Ovary (tissue), 9 donors: ENCODE data around the gene SMPX. TPM values are rescaled to one million over a fixed set of nuclear protein-coding genes. Genes with fewer than 3 reads are reported as not detected.

ENCODE experiments used
- DNase-seq, 5 donors: peaks; one replicate each; pipeline ENCODE4 v3.0.0-alpha.2; 2019 to 2020
- H3K27ac ChIP-seq, 2 donors: fragments of 200-600 bp; one replicate each; pipeline versions ENCODE4 v1.5.1 to v1.8.0; 2019 to 2022
- H3K27me3 ChIP-seq: fragments of 200-600 bp; one replicate; pipeline ENCODE4 v1.8.0; 2022
- H3K36me3 ChIP-seq: fragments of 200-600 bp; sonication (generic); one replicate; pipeline ENCODE4 v1.5.1; 2019
- H3K4me1 ChIP-seq: one replicate; pipeline ENCODE4 v1.8.1; 2013; ENCODE audit warnings: mild to moderate bottlenecking, moderate library complexity; ENCODE audit not compliant: insufficient read depth
- H3K4me3 ChIP-seq: fragments of 200-600 bp; sonication (generic); one replicate; pipeline ENCODE4 v1.5.1; 2017
- H3K9me3 ChIP-seq, 2 donors: fragments of 200-600 bp in 1 of 2; sonication (generic) in 1 of 2; one replicate each; pipeline versions ENCODE4 v1.5.1 to v1.8.1; 2013 to 2019; ENCODE audit warnings: mild to moderate bottlenecking in 1 of 2, moderate library complexity in 1 of 2
- EP300 ChIP-seq: sonication (generic); formaldehyde crosslinking; IDR thresholded peaks from one replicate; pipeline ENCODE4 v1.6.1; 2017; ENCODE audit warnings: antibody characterized with exemption
- POLR2A ChIP-seq: fragments of 450-650 bp; IDR thresholded peaks from one replicate; pipeline ENCODE4 v1.6.1; 2017; ENCODE audit warnings: antibody characterized with exemption, mild to moderate bottlenecking, moderate library complexity
- WGBS, 3 donors: extraction: QIAGEN DNeasy Blood & Tissue Kit in 1 of 3; methylation state at CpG; one replicate each; pipeline versions ENCODE4 v1.1.5 to v1.1.7; 2013 to 2017; 5-methylcytosine and 5-hydroxymethylcytosine counted together
- intact Hi-C, 4 donors: fragments of 100-400 bp; cut with DNase I; formaldehyde crosslinking; loops; one replicate each; pipeline versions ENCODE4 v1.11.0 to v1.15.1; 2022 to 2023
- polyA plus RNA-seq, 2 donors: library from polyadenylated mRNA; stranded (reverse); fragments of 200-250 nt in 1 of 2; fragments of 350-450 nt in 1 of 2; fragmentation: Illumina TruSeq in 1 of 2; extraction: RNeasy Lipid Tissue Mini Kit (QIAGEN cat#74804) in 1 of 2; gene quantifications; one replicate each; pipeline ENCODE4 v1.2.3, GENCODE V29; 2013 to 2014
- total RNA-seq, 7 donors: library from RNA; depleted of rRNA in 2 of 7; stranded (reverse); fragments of >200 nt in 2 of 7; fragmentation: NEBNext Ultra II Directional in 3 of 7; extraction: Animal tissue kit (Norgen Biotek cat#: 25700) in 3 of 7; gene quantifications; one replicate each; pipeline versions ENCODE4 v1.1.0 to v1.2.4, GENCODE V29; 2016 to 2023
- TF ChIP-seq, protein P1 (sequence below), 3 donors: fragments of 450-650 bp in 2 of 3; fragments of 200-600 bp in 1 of 3; IDR thresholded peaks; one replicate each; pipeline versions ENCODE4 v1.5.1 to v1.8.0; 2016 to 2022; ENCODE audit warnings: antibody characterized with exemption in 3 of 3, mild to moderate bottlenecking in 1 of 3
- donor health status: DM: no; HTN: no; CAD: no; lungs with moderate emphysema.
- donor health status: DM: no; HTN: no; CAD: no.
- donor health status: Bipolar disorder and iron deficiency.
- donor health status: DM: yes; HTN: yes; CAD: no.
- donor health status: DM: no; HTN: no; CAD: no.
- donor health status: DM: yes; HTN: yes; CAD: no.

SMPX gene
- total and polyA plus RNA-seq, 9 donors: 0.43 to 1.4 (median 0.64) TPM; not detected in 1

DNA sequence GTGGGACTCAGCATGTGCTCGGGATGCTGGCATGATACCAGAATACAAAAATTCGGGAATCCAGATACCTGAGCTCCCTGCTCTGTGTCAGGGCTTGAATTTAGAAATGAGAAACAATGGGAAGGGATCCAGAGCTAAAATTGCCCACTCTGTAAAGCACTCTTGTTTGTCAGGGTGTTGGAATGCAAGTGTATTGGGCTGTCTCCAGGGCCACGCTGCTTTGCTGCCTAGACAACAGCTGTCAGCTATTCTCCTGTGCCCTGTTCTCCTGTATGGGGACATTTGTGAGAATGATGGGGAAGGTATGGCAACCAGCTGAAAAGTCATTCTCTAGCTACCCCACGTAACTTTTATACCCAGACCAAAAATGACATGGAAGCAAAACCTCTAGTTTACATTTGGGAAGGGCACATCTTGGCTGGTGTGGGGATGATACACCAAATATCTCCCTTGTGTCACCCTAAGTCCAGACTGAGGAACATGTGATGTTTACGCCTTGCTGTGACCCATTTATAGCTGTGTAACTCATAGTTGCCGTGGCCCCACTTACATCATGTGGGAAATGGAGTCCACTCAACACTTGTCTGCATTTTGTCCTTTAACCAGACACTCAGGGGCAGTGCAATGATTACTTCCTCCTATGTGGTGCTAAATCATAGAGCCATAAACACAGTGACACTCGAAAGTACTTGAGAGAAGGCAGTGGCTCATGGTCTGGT, 46.6 kb downstream of the SMPX start:
- no peak for DNase-seq

DNA sequence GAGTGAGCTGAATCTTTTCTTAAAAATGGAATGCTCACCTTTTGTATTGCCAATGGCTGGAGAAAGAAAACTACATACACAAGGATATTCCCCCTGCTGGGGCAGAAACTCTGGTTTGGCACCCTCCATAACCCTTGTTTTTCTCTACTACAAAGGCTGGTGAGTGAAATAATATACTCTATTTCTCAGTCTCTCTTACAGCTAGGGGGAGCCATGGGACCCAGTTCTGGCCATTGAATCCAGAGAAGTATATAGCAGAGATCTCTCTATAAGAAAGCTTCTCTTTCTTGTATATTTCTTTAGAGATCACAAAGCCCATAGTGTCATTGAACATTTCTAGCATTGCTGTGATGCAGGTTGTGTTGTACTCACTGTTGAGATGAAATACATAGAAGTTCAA, 49.8 kb downstream of the SMPX start:
- Histone ChIP-seq H3K27ac (no peak overlapping the region), H3K4me3 (no peak overlapping the region), H3K27me3 (no peaks in the 10 kb centered on the region), H3K36me3 (no peaks in the 10 kb centered on the region), H3K4me1 (no peaks in the 10 kb centered on the region), H3K9me3 (no peaks in the 10 kb centered on the region)
- DNase-seq: no peak
- TF ChIP-seq EP300: no peak
- TF ChIP-seq, protein P1, sequence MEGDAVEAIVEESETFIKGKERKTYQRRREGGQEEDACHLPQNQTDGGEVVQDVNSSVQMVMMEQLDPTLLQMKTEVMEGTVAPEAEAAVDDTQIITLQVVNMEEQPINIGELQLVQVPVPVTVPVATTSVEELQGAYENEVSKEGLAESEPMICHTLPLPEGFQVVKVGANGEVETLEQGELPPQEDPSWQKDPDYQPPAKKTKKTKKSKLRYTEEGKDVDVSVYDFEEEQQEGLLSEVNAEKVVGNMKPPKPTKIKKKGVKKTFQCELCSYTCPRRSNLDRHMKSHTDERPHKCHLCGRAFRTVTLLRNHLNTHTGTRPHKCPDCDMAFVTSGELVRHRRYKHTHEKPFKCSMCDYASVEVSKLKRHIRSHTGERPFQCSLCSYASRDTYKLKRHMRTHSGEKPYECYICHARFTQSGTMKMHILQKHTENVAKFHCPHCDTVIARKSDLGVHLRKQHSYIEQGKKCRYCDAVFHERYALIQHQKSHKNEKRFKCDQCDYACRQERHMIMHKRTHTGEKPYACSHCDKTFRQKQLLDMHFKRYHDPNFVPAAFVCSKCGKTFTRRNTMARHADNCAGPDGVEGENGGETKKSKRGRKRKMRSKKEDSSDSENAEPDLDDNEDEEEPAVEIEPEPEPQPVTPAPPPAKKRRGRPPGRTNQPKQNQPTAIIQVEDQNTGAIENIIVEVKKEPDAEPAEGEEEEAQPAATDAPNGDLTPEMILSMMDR (IDR thresholded peaks at IDR 0.05): no peak
- TF ChIP-seq POLR2A: no peak
- intact Hi-C loops: no loop called here

More for the DNA sequence above, 46.6 kb downstream of the SMPX start:
- 60 to 68% (median 65%) methylated on average over 7 of the region's 7 CpGs for WGBS, 3 donors
- Histone ChIP-seq H3K9me3 (no peaks in the 10 kb centered on the region), H3K27ac (no peak overlapping the region), H3K4me3 (no peak overlapping the region), H3K27me3 (no peaks in the 10 kb centered on the region), H3K4me1 (no peaks in the 10 kb centered on the region), H3K36me3 (no peaks in the 10 kb centered on the region)
- no peak for TF ChIP-seq EP300
- no peak for TF ChIP-seq POLR2A
- TF ChIP-seq, protein P1 (IDR thresholded peaks at IDR 0.05): no peak
- intact Hi-C loops: no loop called here

DNA sequence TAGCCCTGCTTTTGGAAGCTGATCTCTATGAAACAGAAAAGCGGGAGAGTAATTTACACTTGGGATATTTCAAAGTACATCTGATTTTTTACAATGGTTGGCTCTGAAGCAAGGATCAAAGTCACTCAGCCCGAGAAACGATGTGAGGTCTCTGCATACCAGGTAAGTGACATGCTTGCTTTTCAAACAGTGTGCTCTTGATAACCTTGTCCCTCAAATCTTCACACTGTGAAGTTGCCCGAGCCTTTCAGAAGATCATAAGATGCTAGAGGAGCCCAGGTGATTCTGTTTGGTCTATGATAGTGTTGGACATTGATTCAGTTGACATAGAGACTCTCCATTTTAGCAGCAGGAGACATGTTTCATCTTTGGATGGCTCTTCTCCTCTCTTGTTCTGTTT, 52.7 kb downstream of the SMPX start:
- no peaks in the 10 kb centered on the region for H3K9me3 ChIP-seq
- no peak overlapping the region for H3K4me3 ChIP-seq
- intact Hi-C loops: no loop called here
- TF ChIP-seq POLR2A (no peak), EP300 (no peak)
- TF ChIP-seq, protein P1 (IDR thresholded peaks at IDR 0.05): no peak
- WGBS, 3 donors: 69 to 75% (median 70%) methylated on average over 4 of the region's 4 CpGs
- H3K27me3 ChIP-seq: no peaks in the 10 kb centered on the region
- no peak for DNase-seq
- no peaks in the 10 kb centered on the region for H3K4me1 ChIP-seq
- H3K36me3 ChIP-seq: no peaks in the 10 kb centered on the region
- no peak overlapping the region for H3K27ac ChIP-seq

DNA sequence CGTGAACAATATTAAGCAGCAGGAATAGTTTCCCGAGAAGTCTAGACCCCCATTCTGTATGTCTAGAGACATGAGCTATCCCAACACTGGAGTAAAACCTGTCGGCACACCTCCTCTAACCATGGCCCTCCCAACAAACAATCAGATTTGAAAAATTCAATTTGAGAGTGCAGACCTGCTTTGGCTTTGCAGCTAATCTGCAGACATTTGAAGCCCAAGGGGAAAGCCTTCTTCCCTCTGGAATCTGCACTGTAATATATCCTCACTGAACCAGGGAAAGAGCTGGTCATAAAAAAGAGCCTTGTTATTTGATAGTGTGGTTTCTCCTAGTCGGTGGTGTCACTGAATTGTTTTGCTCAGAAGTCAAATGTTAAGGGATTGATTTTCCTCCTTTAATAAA, 55.2 kb downstream of the SMPX start:
- Histone ChIP-seq H3K4me1 (no peaks in the 10 kb centered on the region), H3K36me3 (no peaks in the 10 kb centered on the region), H3K9me3 (no peaks in the 10 kb centered on the region), H3K27ac (no peak overlapping the region), H3K4me3 (no peak overlapping the region), H3K27me3 (no peaks in the 10 kb centered on the region)
- 58 to 61% (median 59%) methylated on average over 4 of the region's 4 CpGs for WGBS, 3 donors
- no peak for DNase-seq
- intact Hi-C loops: no loop called here
- TF ChIP-seq POLR2A: no peak
- TF ChIP-seq, protein P1 (IDR thresholded peaks at IDR 0.05): no peak
- TF ChIP-seq EP300: no peak
